Measurements from ENCODE around the gene MEF2B. TPM values are rescaled to one million over a fixed set of nuclear protein-coding genes. Genes with fewer than 3 reads are reported as not detected.
"Not testable (repeated sequence)": the region's sequence is repeated elsewhere in the genome, so short reads cannot be mapped to it uniquely, and the experiment has no call there.

The MEF2B gene
- total RNA-seq, 2 donors from 2014 or later = 1.3 to 3.5 TPM

- H3K27me3 Mint-ChIP-seq = no peaks in the 10 kb centered on the region
- peaks cover 3% of the 10 kb centered on the region for H3K4me1 Mint-ChIP-seq
- no peak overlapping the region for H3K27ac Mint-ChIP-seq
- no peak overlapping the region for H3K4me3 Mint-ChIP-seq
- no peaks in the 10 kb centered on the region for H3K36me3 Mint-ChIP-seq (ENCODE audit: low read depth)
- DNase-seq (no peak), ATAC-seq (no peak)
- no peaks in the 10 kb centered on the region for H3K9me3 ChIP-seq (ENCODE audit: control insufficient read depth, low read length, poor library complexity, severe bottlenecking)
These were observed 12.3 kb downstream of the MEF2B start for GRCh38 chr19:19157808-19158207.

- no peak for ATAC-seq
- Mint-ChIP-seq H3K36me3 (ENCODE audit: low read depth) (no peaks in the 10 kb centered on the region), H3K27me3 (no peaks in the 10 kb centered on the region), H3K4me3 (no peak overlapping the region), H3K4me1 (no peaks in the 10 kb centered on the region), H3K27ac (no peak overlapping the region)
- DNase-seq = no peak
- H3K9me3 ChIP-seq (ENCODE audit: control insufficient read depth, low read length, poor library complexity, severe bottlenecking) = no peaks in the 10 kb centered on the region
These were observed 14.4 kb downstream of the MEF2B start for GRCh38 chr19:19155495-19156219.

- H3K4me1 Mint-ChIP-seq = no peaks in the 10 kb centered on the region
- DNase-seq = no peak
These were observed 15.1 kb downstream of the MEF2B start for GRCh38 chr19:19154768-19155494.

GRCh38 chr19:19152668-19153384, 17.2 kb downstream of the MEF2B start:
- Mint-ChIP-seq H3K27me3 (no peaks in the 10 kb centered on the region), H3K27ac (no peak overlapping the region), H3K36me3 (ENCODE audit: low read depth) (no peaks in the 10 kb centered on the region), H3K4me1 (no peaks in the 10 kb centered on the region), H3K4me3 (no peak overlapping the region)
- H3K9me3 ChIP-seq (ENCODE audit: control insufficient read depth, low read length, poor library complexity, severe bottlenecking) = no peaks in the 10 kb centered on the region
- DNase-seq (no peak), ATAC-seq (no peak)

More at GRCh38 chr19:19154768-19155494, 15.1 kb downstream of the MEF2B start:
- H3K27ac Mint-ChIP-seq = no peak overlapping the region
- no peak overlapping the region for H3K4me3 Mint-ChIP-seq
- no peaks in the 10 kb centered on the region for H3K9me3 ChIP-seq (ENCODE audit: control insufficient read depth, low read length, poor library complexity, severe bottlenecking)
- no peaks in the 10 kb centered on the region for H3K27me3 Mint-ChIP-seq
- H3K36me3 Mint-ChIP-seq (ENCODE audit: low read depth) = no peaks in the 10 kb centered on the region
- no peak for ATAC-seq

- Mint-ChIP-seq H3K4me3 (no peak overlapping the region), H3K36me3 (ENCODE audit: low read depth) (no peaks in the 10 kb centered on the region), H3K27ac (peak overlapping the region; percentile 19), H3K27me3 (no peaks in the 10 kb centered on the region), H3K4me1 (no peaks in the 10 kb centered on the region)
- H3K9me3 ChIP-seq (ENCODE audit: control insufficient read depth, low read length, poor library complexity, severe bottlenecking) = no peaks in the 10 kb centered on the region
- ATAC-seq = no peak
- DNase-seq = no peak
These were observed 18.6 kb downstream of the MEF2B start for GRCh38 chr19:19151418-19151817.

- Mint-ChIP-seq H3K27ac (no peak overlapping the region), H3K4me1 (no peaks in the 10 kb centered on the region), H3K27me3 (no peaks in the 10 kb centered on the region), H3K4me3 (no peak overlapping the region), H3K36me3 (ENCODE audit: low read depth) (no peaks in the 10 kb centered on the region)
- ATAC-seq (no peak), DNase-seq (no peak)
- H3K9me3 ChIP-seq (ENCODE audit: control insufficient read depth, low read length, poor library complexity, severe bottlenecking) = no peaks in the 10 kb centered on the region
These were observed 20.6 kb downstream of the MEF2B start for GRCh38 chr19:19149435-19149834.

GRCh38 chr19:19148504-19148903, 21.6 kb downstream of the MEF2B start:
- not testable (repeated sequence) for DNase-seq; H3K4me3 Mint-ChIP-seq; ATAC-seq; H3K36me3 Mint-ChIP-seq (ENCODE audit: low read depth); H3K27ac Mint-ChIP-seq; H3K27me3 Mint-ChIP-seq; H3K9me3 ChIP-seq (ENCODE audit: control insufficient read depth, low read length, poor library complexity, severe bottlenecking); H3K4me1 Mint-ChIP-seq

- H3K9me3 ChIP-seq (ENCODE audit: control insufficient read depth, low read length, poor library complexity, severe bottlenecking) = no peaks in the 10 kb centered on the region
- Mint-ChIP-seq H3K4me3 (no peak overlapping the region), H3K4me1 (no peaks in the 10 kb centered on the region), H3K27me3 (no peaks in the 10 kb centered on the region), H3K27ac (peak overlapping the region; percentile 9), H3K36me3 (ENCODE audit: low read depth) (no peaks in the 10 kb centered on the region)
- ATAC-seq (no peak), DNase-seq (no peak)
These were observed 22.7 kb downstream of the MEF2B start for GRCh38 chr19:19147344-19147743.

GRCh38 chr19:19146865-19147264, 23.2 kb downstream of the MEF2B start:
- H3K9me3 ChIP-seq (ENCODE audit: control insufficient read depth, low read length, poor library complexity, severe bottlenecking) = no peaks in the 10 kb centered on the region
- DNase-seq (no peak), ATAC-seq (no peak)
- Mint-ChIP-seq H3K4me1 (no peaks in the 10 kb centered on the region), H3K27me3 (no peaks in the 10 kb centered on the region), H3K4me3 (no peak overlapping the region), H3K36me3 (ENCODE audit: low read depth) (no peaks in the 10 kb centered on the region), H3K27ac (no peak overlapping the region)

- DNase-seq = peak; percentile 69 to 89 (median 75)
- no peaks in the 10 kb centered on the region for H3K27me3 Mint-ChIP-seq
- no peak overlapping the region for H3K27ac Mint-ChIP-seq
- H3K4me3 Mint-ChIP-seq = no peak overlapping the region
- H3K9me3 ChIP-seq (ENCODE audit: control insufficient read depth, low read length, poor library complexity, severe bottlenecking) = no peaks in the 10 kb centered on the region
- no peaks in the 10 kb centered on the region for H3K36me3 Mint-ChIP-seq (ENCODE audit: low read depth)
- H3K4me1 Mint-ChIP-seq = no peaks in the 10 kb centered on the region
- peak; percentile 96 for ATAC-seq
These were observed 24.1 kb downstream of the MEF2B start for GRCh38 chr19:19145684-19146608.

- no peak overlapping the region for H3K27ac Mint-ChIP-seq
- DNase-seq = no peak
- H3K9me3 ChIP-seq (ENCODE audit: control insufficient read depth, low read length, poor library complexity, severe bottlenecking) = no peaks in the 10 kb centered on the region
- no peaks in the 10 kb centered on the region for H3K4me1 Mint-ChIP-seq
- H3K4me3 Mint-ChIP-seq = no peak overlapping the region
- ATAC-seq = no peak
- H3K27me3 Mint-ChIP-seq = no peaks in the 10 kb centered on the region
- H3K36me3 Mint-ChIP-seq (ENCODE audit: low read depth) = no peaks in the 10 kb centered on the region
These were observed 24.8 kb downstream of the MEF2B start for GRCh38 chr19:19145281-19145680.

GRCh38 chr19:19142347-19142746, 27.7 kb downstream of the MEF2B start:
- H3K27ac Mint-ChIP-seq = no peak overlapping the region
- H3K36me3 Mint-ChIP-seq (ENCODE audit: low read depth) = peaks cover 2% of the 10 kb centered on the region
- no peaks in the 10 kb centered on the region for H3K9me3 ChIP-seq (ENCODE audit: control insufficient read depth, low read length, poor library complexity, severe bottlenecking)
- no peak overlapping the region for H3K4me3 Mint-ChIP-seq
- ATAC-seq (no peak), DNase-seq (no peak)
- H3K27me3 Mint-ChIP-seq = no peaks in the 10 kb centered on the region
- H3K4me1 Mint-ChIP-seq = peaks cover 16% of the 10 kb centered on the region

All from T-helper 17 cell (primary cell).